B cell (primary cell): Measurements from ENCODE around the gene C16orf92. TPM values are rescaled to one million over a fixed set of nuclear protein-coding genes. Genes with fewer than 3 reads are reported as not detected.

Experiments used
- ATAC-seq: fragments of 200-7000 bp; cut with Tn5 transposase; one replicate; pipeline ENCODE4 v1.10.0; 2021; ENCODE audit warnings: low read depth, mild to moderate bottlenecking, moderate number of reproducible peaks, moderate library complexity
- CTCF ChIA-PET: fragments of 350-600 bp; sonication (Branson Sonifier 250); formaldehyde crosslinking; loops from one replicate; lab custom pipeline; 2021; ENCODE audit warnings: antibody characterized with exemption, inconsistent platforms; lab: Charles Lee
- POLR2A ChIA-PET: fragments of 350-600 bp; sonication (Branson Sonifier 250); formaldehyde crosslinking; loops from one replicate; lab custom pipeline; 2021; ENCODE audit warnings: antibody characterized with exemption; lab: Charles Lee
- DNase-seq: peaks from one replicate; pipeline ENCODE4 v3.0.0; 2013
- H2AFZ ChIP-seq: 2 replicates; pipeline ENCODE4 v1.6.1; 2012; ENCODE audit warnings: mild to moderate bottlenecking, low read depth, low read length; ENCODE audit not compliant: insufficient read depth, poor library complexity, severe bottlenecking
- H3K27ac ChIP-seq, 2 donors: 1 replicate in 1 of 2; 2 replicates in 1 of 2; pipeline ENCODE4 v1.5.1; 2012 to 2013; ENCODE audit warnings: low read length in 2 of 2, mild to moderate bottlenecking in 2 of 2, moderate library complexity in 1 of 2
- H3K27me3 ChIP-seq, 4 experiments: fragments of 200-600 bp in 1 of 4; sonication (generic) in 1 of 4; replicated peaks in 1 of 4; 1 replicate in 2 of 4; 2 replicates in 2 of 4; pipeline versions ENCODE4 v1.6.1 to v1.7.0; 2013 to 2016; ENCODE audit warnings: low read length in 3 of 4, mild to moderate bottlenecking in 2 of 4, mixed read lengths in 1 of 4, moderate library complexity in 1 of 4; ENCODE audit not compliant: insufficient read depth in 4 of 4, control insufficient read depth in 3 of 4; ENCODE audit errors: control extremely low read depth in 1 of 4
- H3K36me3 ChIP-seq, 2 experiments: replicated peaks in 1 of 2; 1 replicate in 1 of 2; 2 replicates in 1 of 2; pipeline versions ENCODE4 v1.6.1 to v1.7.1; 2013; ENCODE audit warnings: low read length in 1 of 2; ENCODE audit not compliant: insufficient read depth in 2 of 2, control insufficient read depth in 1 of 2; ENCODE audit errors: control extremely low read depth in 1 of 2, extremely low read depth in 1 of 2
- H3K4me1 ChIP-seq, 2 donors: fragments of 200-600 bp in 1 of 2; sonication (generic) in 1 of 2; 1 replicate in 1 of 2; 2 replicates in 1 of 2; pipeline versions ENCODE4 v1.5.1 to v1.6.1; 2013 to 2017; ENCODE audit warnings: low read length in 2 of 2; ENCODE audit not compliant: control insufficient read depth in 2 of 2, insufficient read depth in 2 of 2
- H3K4me2 ChIP-seq: replicated peaks from 2 replicates; pipeline ENCODE3; 2012; ENCODE audit warnings: mild to moderate bottlenecking, low read depth, low read length; ENCODE audit not compliant: poor library complexity, severe bottlenecking
- H3K4me3 ChIP-seq, 5 experiments: fragments of 200-600 bp in 1 of 5; sonication (generic) in 1 of 5; 1 replicate in 3 of 5; 2 replicates in 2 of 5; pipeline versions ENCODE4 v1.5.1 to v1.7.0; 2011 to 2016; ENCODE audit warnings: low read length in 4 of 5, mild to moderate bottlenecking in 4 of 5, low read depth in 2 of 5, control low read depth in 1 of 5, moderate library complexity in 1 of 5; ENCODE audit not compliant: insufficient read depth in 1 of 5; ENCODE audit errors: control extremely low read depth in 1 of 5, extremely low read depth in 1 of 5
- H3K79me2 ChIP-seq: fragments of 200-600 bp; sonication (generic); one replicate; pipeline ENCODE4 v1.6.0; 2016; ENCODE audit warnings: low read length; ENCODE audit not compliant: control insufficient read depth, insufficient read depth
- H3K9ac ChIP-seq: fragments of 200-600 bp; sonication (generic); 2 replicates; pipeline ENCODE4 v1.6.1; 2017; ENCODE audit warnings: mild to moderate bottlenecking, low read length, moderate library complexity
- H3K9me3 ChIP-seq, 3 donors: one replicate each; pipeline versions ENCODE4 v1.6.1 to v1.7.1; 2013; ENCODE audit warnings: low read length in 2 of 3; ENCODE audit not compliant: control insufficient read depth in 2 of 3, insufficient read depth in 1 of 3; ENCODE audit errors: control extremely low read depth in 1 of 3
- H4K20me1 ChIP-seq: 2 replicates; pipeline ENCODE4 v1.6.0; 2012; ENCODE audit warnings: mild to moderate bottlenecking, low read length; ENCODE audit not compliant: insufficient read depth, control insufficient read depth, poor library complexity, severe bottlenecking
- H3K27ac Mint-ChIP-seq: one replicate; pipeline ENCODE4 v1.8.0; 2021; ENCODE audit warnings: mixed read lengths
- H3K27me3 Mint-ChIP-seq: one replicate; pipeline ENCODE4 v1.8.0; 2021; ENCODE audit warnings: mixed read lengths
- H3K4me1 Mint-ChIP-seq: one replicate; pipeline ENCODE4 v1.8.0; 2021; ENCODE audit warnings: mixed read lengths
- H3K4me3 Mint-ChIP-seq: one replicate; pipeline ENCODE4 v1.8.0; 2021; ENCODE audit warnings: mixed read lengths
- H3K9me3 Mint-ChIP-seq: one replicate; pipeline ENCODE4 v1.8.0; 2022; ENCODE audit warnings: mixed read lengths; ENCODE audit not compliant: insufficient read depth
- EZH2 ChIP-seq: IDR thresholded peaks from 2 replicates; pipeline ENCODE4 v1.6.1; 2012; ENCODE audit warnings: borderline replicate concordance, low read depth, mild to moderate bottlenecking, moderate library complexity, low read length; ENCODE audit not compliant: insufficient read depth, poor library complexity, severe bottlenecking
- WGBS: methylation state at CpG from one replicate; pipeline ENCODE4 v1.1.5; 2013; ENCODE audit warnings: missing lambda C conversion rate; ENCODE audit not compliant: insufficient coverage; 5-methylcytosine and 5-hydroxymethylcytosine counted together
- intact Hi-C: fragments of 100-400 bp; cut with micrococcal nuclease; formaldehyde crosslinking; loops from one replicate; pipeline ENCODE4 v1.10.0; 2022
- polyA plus RNA-seq: library from polyadenylated mRNA; depleted of rRNA; stranded (reverse); fragments of >200 nt; gene quantifications from 2 replicates; pipeline ENCODE4 v1.2.3, GENCODE V29; 2012
- total RNA-seq, 2 donors: library from RNA; stranded (reverse); fragments of 120-200 nt in 1 of 2; gene quantifications; 1 replicate in 1 of 2; 2 replicates in 1 of 2; pipeline versions ENCODE4 v1.2.3 to v1.2.4, GENCODE V29; 2013 to 2022
- TF ChIP-seq, protein P1 (sequence below): fragments of 200-600 bp; IDR thresholded peaks from one replicate; pipeline ENCODE4 v1.8.0; 2022; ENCODE audit warnings: antibody characterized with exemption, mild to moderate bottlenecking

Gene C16orf92
- total and polyA plus RNA-seq, 2 donors (not counting 1 experiment from before 2014, with no cell fraction given), result not detected

DNA sequence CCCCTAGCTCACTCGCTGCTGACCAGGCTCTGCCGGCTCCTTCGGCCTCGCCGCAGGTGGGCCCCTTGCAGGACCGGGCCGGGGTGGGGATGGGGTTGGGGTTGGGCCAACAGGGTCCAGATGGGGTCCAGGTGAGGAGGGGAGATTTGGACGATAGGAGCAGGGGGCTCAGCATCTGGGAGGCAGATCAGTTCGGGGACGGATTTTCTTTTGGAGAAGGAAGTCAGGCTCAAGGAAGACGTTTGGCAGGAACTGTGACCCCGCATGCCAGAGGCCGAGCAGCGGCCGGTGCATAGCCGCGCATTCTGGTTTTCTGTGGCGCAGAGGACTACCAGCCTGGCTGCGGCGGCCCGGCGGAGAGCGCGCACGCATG is 41.7 kb downstream of the C16orf92 start:
- Mint-ChIP-seq H3K27me3 (no peaks in the 10 kb centered on the region), H3K27ac (peak overlapping the region; percentile 99), H3K9me3 (no peaks in the 10 kb centered on the region), H3K4me1 (peaks cover 31% of the 10 kb centered on the region), H3K4me3 (peak overlapping the region; percentile 100)
- no peaks in the 10 kb centered on the region for H3K27me3 ChIP-seq
- H3K27ac ChIP-seq, result peak overlapping the region; percentile 82 to 88
- no peak for DNase-seq
- peak overlapping the region; percentile 73 for H3K9ac ChIP-seq
- H3K36me3 ChIP-seq, result peaks cover 9 to 27% of the 10 kb centered on the region in 2 experiments
- ATAC-seq, result no peak
- TF ChIP-seq EZH2, result no peak
- TF ChIP-seq, protein P1, sequence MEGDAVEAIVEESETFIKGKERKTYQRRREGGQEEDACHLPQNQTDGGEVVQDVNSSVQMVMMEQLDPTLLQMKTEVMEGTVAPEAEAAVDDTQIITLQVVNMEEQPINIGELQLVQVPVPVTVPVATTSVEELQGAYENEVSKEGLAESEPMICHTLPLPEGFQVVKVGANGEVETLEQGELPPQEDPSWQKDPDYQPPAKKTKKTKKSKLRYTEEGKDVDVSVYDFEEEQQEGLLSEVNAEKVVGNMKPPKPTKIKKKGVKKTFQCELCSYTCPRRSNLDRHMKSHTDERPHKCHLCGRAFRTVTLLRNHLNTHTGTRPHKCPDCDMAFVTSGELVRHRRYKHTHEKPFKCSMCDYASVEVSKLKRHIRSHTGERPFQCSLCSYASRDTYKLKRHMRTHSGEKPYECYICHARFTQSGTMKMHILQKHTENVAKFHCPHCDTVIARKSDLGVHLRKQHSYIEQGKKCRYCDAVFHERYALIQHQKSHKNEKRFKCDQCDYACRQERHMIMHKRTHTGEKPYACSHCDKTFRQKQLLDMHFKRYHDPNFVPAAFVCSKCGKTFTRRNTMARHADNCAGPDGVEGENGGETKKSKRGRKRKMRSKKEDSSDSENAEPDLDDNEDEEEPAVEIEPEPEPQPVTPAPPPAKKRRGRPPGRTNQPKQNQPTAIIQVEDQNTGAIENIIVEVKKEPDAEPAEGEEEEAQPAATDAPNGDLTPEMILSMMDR, result no peak
- peak overlapping the region; percentile 73 to 96 (median 87) for H3K4me3 ChIP-seq
- H4K20me1 ChIP-seq, result peaks cover 36% of the 10 kb centered on the region
- peaks cover 57% of the 10 kb centered on the region for H3K79me2 ChIP-seq
- ChIA-PET CTCF (interaction anchor here (0.5 to 2.0 kb wide), 7 partner anchors 14 to 564 kb away, joined by 3 to 28 read pairs (median 3); partner anchors contain the start of gene TBX6), POLR2A (interaction anchor here (0.6 to 3.0 kb wide), 12 partner anchors 10 to 1091 kb away, joined by 3 to 61 read pairs (median 5); partner anchors contain the start of genes CORO1A, TBC1D10B, TBX6 and YPEL3)
- H3K4me2 ChIP-seq, result peak overlapping the region; percentile 95
- under 1% methylated on average over 23 of the region's 25 CpGs for WGBS
- H3K9me3 ChIP-seq, result no peaks in the 10 kb centered on the region
- H3K4me1 ChIP-seq, result peaks cover 16 to 42% of the 10 kb centered on the region in 2 donors
- peak overlapping the region; percentile 96 for H2AFZ ChIP-seq
- intact Hi-C loops, result loop anchor here (1.0 to 10.0 kb wide), 10 partner anchors 11 to 630 kb away; partner anchors contain the start of genes FBRS, HIRIP3, MAPK3 and MYL11
